GM19351 (cell line): ENCODE measurements around the gene AFAP1.

Experiments
- ATAC-seq: cut with Tn5 transposase; IDR thresholded peaks from one replicate; pipeline ENCODE4 v1.9.1; 2021; ENCODE audit warnings: mild to moderate bottlenecking, moderate library complexity; ENCODE audit not compliant: unreplicated experiment

Gene AFAP1

DNA sequence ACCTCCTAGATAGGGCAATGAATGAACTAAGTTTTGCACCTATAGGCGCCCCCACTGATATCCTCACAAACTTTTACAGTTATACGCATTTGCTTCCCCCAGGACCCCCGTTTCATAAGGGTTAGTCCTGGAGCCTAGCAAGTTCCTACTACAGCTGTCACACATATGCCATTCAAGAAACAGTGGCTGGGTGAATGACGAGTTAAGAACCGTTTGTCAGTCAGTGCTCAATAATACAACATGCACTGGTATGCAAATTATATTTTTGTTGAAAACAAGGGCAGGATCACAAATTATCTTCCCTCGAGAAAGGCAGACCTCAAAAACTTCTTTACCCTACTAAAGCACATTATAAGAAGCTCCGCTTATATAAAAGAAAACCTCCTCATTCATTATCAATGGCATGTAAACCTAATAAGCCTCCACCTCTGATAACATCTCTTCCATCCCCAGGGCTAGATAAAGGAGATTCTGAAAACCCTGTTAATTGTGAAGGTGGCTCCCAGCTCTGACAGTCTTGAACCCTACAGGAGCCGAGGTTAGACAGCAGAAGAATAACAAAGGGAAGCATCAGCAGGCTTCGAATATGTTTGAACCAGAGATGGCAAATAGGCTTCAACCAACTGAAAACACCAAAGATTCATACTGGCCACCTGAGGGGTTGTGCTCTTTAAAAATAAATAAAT, 40.3 kb downstream of the AFAP1 start:
- no peak for ATAC-seq

DNA sequence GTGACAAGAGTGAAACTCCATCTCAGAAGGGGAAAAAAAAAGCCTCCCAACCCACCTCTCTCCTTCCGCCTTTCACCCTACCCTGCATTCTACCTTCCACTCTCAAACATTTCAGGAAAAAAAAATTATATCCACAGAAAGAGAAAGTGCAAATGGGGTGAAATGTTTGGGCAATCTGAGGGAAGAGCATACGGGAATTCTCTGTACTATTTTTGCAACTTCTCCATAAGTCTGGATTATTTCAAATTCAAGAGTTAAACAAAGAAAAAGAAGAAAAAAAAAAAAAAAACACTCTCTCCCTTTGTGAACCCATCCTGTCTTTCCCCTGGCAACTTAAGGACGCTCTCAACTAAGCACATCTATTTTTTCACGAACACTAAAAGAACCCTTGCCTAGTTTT, 41.3 kb downstream of the AFAP1 start:
- ATAC-seq, result no peak

DNA sequence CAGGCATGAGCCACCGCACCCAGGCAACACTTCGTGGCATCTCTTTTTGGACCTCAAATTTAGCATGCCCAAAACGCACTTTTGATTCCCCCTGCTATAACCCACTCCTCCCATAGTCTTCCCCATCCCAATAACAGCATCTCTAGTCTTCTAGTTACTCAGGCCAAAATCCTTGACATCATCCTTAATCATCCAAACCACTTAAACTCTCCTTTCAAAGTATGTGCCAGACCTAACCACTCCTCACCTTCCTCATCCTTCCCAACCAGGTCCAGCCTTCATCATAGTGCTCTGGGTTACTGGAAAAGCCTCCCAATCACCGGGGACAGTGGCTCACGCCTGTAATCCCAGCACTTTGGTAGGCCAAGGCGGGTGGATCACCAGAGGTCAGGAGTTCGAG, 41.9 kb downstream of the AFAP1 start:
- no peak for ATAC-seq

DNA sequence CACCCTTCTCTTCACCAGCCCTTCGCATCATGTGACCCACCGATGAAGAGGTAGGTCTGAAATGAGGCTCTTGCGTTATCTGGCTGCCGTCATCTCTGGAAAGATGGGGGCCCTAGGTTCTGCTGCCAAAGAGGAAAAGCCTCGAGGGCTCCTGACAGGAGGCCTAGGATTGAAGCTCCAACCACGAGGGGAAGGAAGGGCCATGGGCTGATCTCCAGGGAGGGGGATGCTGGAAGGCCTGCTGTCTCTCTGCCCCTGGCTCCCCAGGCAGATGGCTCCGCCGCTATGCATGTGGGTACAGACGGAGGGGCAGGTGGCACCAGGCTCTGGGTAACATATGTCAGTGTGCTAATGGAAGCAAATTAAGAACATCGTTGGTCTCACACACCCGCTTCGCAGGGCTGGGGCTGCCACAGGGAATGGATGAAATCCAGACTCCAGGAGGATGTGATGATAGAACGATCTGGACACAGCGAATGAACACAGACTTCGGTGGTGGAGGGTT, 44.9 kb downstream of the AFAP1 start:
- no peak for ATAC-seq

DNA sequence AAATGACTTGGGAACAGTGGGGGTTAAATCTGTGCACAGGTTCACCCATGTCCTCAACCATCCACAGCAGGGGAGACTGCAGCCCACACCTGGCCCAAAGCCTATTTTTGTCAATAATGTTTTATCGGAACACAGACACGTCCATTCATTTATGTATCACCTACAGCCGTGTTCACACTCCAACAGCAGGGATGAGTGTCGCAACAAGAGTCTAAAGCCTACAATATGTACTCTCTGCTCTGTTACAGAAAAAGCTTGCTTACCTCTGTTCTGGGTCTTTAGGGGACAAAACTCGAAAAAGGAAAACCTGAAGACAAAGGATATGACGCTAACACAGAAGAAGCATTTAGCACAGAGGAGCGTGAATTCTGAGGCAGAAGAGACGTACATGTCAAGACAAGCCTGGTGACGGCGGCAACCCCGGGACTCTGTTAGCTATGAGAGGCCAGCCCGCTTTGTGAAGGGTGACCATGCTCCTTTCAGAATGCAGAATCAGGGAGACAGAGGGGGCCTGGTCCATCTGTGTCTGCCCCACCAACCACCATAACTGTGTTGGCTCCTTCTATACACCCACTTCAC, 45.5 kb downstream of the AFAP1 start:
- no peak for ATAC-seq

DNA sequence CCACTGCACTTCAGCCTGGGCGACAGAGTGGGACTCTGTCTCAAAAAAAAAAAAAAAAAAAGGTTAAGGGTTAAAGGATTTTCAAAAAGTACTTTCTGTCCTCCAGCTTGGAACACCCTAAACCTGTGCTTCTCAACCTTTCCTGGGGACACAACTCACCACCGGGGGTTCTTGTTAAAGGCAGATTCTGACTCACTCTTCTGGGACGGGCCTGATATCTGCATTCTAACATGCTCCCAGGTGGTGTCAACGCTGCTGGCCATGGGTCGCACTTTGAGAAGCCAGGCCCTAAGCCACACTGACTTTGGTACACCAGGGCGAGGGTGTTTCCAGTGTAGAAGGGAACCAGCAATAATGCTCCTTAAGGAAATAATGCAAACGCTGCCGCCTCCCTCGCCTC, 46.1 kb downstream of the AFAP1 start:
- no peak for ATAC-seq

DNA sequence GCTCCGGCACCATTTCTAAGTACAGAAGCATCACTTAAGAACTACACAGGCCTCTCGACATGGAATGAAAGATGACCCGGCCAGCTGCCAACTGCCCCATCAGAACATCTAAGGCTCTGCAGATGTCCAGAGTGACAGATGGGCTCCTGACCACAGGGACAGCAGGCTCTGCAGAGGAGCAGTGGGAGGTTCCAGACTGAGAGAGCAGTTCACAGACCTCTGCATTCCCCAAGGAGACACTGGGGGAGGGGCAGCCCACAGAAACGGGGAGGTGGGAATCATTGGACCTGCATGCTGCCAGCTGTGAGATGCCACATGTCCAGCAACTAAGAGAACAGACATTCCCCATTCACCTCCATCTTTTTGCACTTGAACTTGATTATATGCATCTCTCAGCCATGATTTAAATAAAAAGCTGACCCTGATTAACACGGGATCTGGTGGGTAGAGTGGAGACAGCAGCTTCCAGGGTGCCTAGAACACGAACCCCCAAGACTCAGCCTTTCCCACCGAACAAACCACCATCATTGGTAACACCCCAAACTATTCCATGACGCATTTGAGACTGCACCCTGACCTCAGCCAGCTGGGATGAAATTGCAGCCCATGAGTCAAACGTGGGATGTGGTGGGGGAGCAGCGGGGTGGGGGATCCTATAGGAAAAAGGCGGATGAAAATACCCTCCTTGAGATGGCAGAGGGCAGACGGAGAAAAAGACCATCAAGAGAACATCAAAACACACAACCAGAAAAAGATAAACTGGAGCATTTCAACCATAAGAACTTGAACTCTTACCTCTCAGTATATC, 47.2 kb downstream of the AFAP1 start:
- no peak for ATAC-seq

DNA sequence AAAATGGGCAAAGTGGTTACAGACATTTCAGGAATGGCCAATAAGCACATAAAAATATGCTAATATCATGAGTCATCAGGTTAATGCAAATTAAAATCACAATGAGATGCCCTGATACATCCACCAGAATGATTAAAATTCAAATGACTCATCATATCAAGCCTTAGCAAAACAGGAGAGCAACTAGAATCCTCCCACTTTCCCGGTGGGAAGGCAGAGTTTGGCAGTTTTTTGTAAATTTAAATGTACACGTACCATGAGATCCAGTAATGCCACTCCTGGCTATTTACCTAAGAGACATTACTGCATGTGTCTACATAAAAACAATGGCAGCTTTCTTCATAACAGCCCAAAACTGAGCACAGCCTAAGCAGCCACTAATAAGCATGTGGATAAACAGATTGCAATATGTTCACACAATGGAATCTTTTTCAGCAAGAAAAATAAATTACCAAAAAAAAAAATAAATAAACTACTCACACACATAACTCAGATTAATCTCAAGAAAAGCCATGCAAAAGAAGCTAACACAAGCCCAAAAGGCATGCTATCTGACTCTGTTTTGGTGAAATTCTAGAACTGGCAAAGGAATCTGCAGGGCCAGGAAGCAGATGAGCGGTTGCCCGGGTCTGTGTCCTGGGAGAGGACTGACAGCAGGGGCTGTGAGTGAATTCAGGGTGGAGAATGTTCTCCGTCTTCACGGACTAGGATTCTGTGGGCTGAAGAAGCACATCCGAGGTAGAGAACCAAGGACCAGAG, 48.8 kb downstream of the AFAP1 start:
- ATAC-seq, result no peak

DNA sequence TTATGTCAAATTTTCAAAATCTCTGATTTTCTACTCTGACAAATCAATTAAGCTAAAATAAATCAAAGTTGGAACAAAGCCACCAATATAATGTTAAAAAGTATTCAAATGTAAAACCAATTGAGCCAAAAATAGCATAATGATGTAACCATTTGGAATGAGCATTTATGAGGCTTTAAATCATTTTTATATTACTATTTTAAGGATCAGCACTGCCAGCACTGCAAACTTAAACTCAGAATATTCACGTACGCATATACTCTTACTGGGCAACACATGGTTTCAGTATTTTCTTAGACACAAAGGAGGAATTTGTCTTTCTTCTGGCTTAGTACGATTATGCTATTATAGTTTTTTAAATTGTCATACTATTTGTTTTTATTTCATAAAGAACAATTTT, 52.2 kb downstream of the AFAP1 start:
- ATAC-seq, result no peak

DNA sequence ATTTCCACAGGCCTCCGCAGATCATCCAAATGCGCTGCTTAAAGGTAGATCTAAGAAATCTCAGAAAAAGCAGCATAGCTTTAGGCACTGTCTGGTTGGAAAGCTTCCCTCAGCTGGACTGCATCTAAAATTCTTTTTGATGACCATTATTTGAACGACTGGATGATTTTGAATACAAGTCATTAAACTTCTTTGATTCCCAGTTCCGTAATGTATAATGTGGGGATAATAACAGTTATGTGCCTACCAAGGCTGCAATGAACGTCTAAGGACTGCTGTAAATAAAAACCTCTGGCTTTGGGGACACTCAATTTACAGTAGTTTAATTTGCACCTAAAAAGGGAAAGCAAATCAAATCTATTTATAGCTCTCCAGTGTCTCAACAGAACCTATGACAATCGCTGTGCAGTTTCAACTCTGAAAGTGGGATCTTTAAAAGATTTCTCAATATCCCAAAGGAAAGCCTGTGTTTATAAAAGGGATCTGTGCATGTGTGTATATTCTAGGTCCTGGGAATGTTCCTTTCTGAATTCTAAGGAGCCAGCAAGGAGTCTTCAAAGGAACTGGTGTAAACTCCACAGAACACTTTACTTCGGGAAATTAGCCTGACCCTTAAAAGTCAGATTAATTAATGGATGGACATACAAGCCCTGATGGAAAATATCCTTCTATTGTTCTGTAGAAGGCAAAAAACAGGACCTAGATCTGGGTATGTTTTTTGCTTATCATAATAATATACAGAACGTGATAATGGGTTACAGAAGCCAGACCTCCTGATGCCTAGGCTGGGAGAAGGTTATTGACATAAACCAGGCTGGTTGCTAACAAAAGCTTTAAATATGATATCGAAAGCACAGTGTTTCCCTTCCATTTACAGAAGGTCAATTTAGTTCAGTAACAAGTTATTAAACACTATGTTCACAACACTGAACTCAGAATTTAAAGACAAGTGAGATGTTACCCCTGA, 53.4 kb downstream of the AFAP1 start:
- no peak for ATAC-seq

DNA sequence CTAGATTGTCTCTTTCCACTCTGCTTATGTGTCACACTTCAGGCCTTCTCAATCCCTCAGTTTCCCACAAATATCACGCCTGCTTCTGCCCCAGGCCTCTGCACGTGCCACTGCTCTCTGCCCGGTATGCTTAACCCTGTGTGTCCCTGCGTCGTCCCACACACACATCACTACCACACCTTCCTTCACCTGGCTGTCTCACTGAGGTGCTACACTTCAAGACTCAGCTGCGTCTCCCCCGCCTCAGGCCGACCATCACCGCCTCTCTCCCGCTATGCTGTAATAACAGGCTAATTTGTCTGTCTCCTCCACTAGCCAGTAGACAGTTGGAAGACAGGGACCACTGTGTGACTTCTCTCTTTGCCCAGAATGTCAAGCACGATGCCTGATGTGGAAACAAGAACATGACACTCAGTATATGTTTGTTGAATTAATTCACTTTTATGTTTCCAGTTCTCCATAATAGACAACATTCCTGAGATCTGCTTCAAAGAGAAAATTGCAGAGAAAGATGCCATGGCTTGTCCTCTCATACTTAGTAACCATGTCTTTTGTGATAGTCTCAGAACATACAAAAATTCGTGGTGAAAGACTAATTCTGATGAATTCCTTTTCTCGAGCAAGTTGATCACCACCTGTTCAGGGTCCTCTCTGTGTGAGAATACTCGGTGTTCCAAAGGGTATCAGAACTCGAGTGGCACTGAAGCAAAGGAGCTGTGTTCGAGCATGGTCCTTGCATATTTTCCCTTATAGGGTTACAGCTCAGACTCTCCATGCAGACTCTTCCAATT, 54.2 kb downstream of the AFAP1 start:
- no peak for ATAC-seq

DNA sequence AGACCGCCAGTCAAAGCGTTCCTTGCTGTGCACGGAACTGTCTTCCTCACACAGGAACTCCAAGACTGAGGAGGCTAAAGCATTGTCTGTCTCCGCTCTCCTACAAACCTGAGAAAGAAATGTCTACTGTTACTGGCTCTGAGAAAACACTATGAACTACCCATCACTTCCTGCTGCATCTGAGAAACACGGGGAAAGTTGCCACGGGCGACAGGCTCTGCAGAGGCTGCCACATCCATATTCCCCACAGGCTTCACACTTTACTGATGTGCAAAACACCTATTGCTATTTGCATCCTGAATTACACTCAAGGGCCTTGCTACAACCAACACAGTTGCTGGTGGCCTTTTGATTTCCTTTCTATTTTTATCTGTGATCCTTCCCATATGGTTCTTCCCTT, 59.0 kb downstream of the AFAP1 start:
- no peak for ATAC-seq

DNA sequence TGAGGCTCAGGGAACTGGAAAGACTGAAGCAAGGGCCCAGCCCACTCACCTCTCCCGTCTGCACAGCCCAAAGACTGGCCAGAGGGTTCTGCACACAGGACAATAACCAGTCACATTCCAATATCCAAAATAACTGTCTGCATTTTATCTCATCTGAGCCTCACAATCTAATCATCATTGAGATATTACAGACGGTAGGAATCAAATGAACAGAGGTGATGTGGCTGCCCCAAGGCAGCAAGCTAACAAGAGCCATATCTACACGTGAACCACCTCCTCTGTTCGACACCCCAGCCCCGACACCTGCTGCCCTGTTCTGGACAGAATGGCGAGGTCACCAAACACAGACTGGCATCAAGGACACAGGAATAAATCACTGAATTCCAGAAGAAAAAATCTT, 60.5 kb downstream of the AFAP1 start:
- no peak for ATAC-seq

DNA sequence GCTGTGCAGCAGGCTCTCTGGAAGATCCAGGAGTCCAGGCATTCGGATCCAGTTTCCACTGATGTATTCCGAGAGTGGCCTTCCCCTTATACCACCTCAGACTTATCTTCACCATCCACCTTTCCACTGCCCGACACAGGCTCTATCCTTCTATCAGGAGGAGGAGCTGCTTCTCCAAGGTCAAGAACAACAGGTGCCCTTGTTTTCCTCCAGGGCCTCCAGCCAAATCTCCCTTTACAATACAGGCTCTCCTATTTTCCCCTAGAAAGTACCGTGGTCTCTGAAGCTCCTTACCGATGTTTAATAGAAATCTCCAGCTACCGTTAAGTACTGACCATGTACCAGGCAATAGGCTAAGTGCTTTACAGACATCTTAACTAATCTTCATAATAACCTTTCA, 61.3 kb downstream of the AFAP1 start:
- ATAC-seq, result no peak

DNA sequence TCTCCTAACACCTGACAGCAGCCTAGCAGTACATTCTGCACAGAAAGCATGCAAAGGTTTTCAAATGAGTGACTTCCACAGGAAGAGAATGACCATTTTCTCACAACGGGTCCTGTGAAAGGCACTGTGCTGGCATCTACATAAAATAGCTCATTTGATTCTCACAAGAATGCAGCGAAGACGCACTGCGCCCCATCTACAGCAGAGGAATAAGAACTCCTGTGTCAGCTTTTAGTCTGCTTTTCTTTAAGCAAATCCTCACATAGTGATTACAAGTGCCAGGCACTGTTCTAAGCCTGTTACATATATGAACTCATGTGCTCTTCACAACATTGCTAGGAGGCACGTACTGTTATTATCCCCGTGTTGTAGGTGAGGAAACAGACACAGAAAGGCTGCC, 62.5 kb downstream of the AFAP1 start:
- no peak for ATAC-seq

DNA sequence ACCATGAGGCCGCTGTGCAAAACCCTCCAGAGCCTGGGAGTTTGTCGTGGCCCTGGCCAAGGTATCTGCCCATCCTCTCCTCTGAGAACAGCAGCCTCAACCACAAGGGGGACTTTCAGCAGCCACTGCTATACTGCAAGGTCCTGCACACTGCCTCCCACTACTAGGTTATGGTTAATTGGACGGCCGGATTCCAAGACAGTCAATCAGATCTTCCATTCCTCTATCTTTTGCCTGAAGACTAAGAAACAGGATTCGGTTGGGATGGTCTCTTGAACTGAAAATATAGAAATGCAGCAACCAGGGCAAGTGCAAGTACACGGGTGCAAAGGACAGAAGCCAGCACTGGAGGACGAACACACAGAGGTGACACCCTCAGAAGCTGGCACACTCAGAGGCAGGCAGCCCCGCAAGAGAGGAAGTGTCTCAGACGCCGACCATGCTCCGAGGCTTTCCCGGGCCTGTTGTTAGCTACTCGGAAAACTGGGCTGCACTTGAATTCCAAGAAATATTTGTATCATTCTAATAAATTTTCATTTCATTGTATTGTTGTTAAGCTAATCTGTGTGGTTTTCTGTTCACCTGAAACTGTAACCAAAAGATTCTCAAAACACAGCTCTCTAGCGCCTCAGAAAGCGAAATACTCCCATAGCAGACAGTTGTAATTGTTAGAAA, 63.3 kb downstream of the AFAP1 start:
- ATAC-seq, result no peak

DNA sequence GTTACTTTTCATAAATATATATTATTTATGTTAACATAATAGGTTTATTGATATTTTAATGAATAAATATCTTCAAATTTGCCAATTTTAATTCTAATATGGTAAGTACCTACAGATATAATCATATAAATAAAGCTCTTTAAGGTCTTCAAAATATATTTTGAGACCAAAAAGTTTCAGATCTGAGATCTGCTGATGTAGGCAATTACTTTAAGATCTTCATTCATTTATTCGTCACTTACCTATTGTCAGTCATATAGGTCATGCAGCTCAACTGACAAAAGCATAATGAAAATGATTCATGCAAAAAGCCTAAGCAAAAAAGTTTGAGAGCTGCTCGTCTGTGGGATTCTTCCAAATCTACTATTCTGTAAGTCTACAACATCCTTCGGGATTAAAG, 64.8 kb downstream of the AFAP1 start:
- ATAC-seq, result no peak

DNA sequence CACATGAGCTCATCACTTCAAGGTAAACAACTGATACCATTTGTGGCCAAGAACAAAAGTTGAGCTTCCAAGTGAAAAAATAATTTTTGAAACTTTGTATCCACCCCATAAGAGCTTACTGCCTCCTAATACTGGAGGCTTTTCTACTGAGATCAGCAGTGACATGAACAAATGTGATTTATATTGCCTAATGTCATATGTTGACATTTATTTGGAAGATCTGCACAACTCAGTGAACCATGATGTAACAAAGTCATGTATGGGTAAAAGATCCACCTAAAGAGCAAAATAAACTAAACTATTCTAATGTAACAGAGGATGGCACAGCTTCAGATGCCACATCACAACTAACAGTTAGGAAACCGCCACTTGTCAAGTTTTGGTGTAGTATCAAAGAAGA, 65.8 kb downstream of the AFAP1 start:
- no peak for ATAC-seq

DNA sequence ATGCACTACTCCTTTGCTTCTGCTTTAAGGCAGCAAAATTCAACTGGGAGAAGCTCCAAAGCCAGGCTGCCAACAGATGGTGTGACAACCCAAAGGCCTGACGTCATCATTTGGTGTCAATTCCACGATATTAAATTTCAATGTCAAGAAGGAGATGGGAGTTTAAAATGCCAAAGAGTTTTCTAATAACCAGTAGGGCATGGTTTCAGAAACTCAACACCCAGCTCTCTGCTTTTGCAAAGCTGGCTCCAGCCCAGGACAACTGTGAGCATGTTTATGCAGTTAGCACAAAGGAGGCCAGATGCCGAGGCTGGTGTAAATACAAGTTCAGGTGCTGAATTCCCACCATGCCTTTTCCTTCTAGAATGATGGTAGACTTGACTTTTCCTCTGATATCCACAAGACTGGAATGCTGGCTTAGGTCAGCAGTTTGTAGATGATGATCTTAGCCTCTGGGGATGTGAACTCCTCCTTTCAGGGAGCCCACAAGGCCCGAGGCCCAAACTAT, 67.3 kb downstream of the AFAP1 start:
- ATAC-seq, result no peak
